IMR-90 (cell line): ENCODE data around the gene PUS3. TPM values are rescaled to one million over a fixed set of nuclear protein-coding genes. Genes with fewer than 3 reads are reported as not detected.

Experiments used
- ATAC-seq: fragments of 200-7000 bp; cut with Tn5 transposase; 2 replicates; pipeline ENCODE4 v1.9.1; 2020; ENCODE audit warnings: low read depth, mild to moderate bottlenecking, moderate library complexity
- Bru-seq: library from RNA; stranded (reverse); fragments of 400-500 nt; gene quantifications from one replicate; lab custom pipeline; 2021; lab: Mats Ljungman, UMichigan
- BruChase-seq, 2 experiments: library from RNA; stranded (reverse); fragments of 400-500 nt; gene quantifications; one replicate each; lab custom pipeline; 2021; lab: Mats Ljungman, UMichigan
- BruUV-seq: library from RNA; stranded (reverse); fragments of 400-500 nt; replicated peaks from 2 replicates; lab custom pipeline; 2021; lab: Mats Ljungman, UMichigan
- CTCF ChIA-PET: fragments of 300-600 bp; formaldehyde crosslinking; extraction: SDS; loops from one replicate; lab custom pipeline; 2021; ENCODE audit warnings: antibody characterized with exemption; lab: Yijun Ruan, JAX
- POLR2A ChIA-PET: fragments of 300-600 bp; sonication (Branson Sonifier 250); formaldehyde crosslinking; loops from one replicate; lab custom pipeline; 2022; ENCODE audit warnings: antibody characterized with exemption; ENCODE audit not compliant: unreplicated experiment; lab: Charles Lee
- DNase-seq: peaks from one replicate; pipeline ENCODE4 v3.0.0; 2013
- H2AFZ ChIP-seq: replicated peaks from 2 replicates; pipeline ENCODE3; 2013; ENCODE audit warnings: low read length, mild to moderate bottlenecking; ENCODE audit not compliant: poor library complexity
- H2AK5ac ChIP-seq: 2 replicates; pipeline ENCODE4 v1.6.1; 2013; ENCODE audit warnings: low read depth, low read length, inconsistent platforms
- H2AK9ac ChIP-seq: replicated peaks from 2 replicates; pipeline ENCODE3; 2013; ENCODE audit warnings: mild to moderate bottlenecking, low read depth, low read length, moderate library complexity; ENCODE audit not compliant: poor library complexity
- H2BK120ac ChIP-seq: 2 replicates; pipeline ENCODE4 v1.6.1; 2013; ENCODE audit warnings: low read depth, low read length, inconsistent platforms
- H2BK15ac ChIP-seq: 3 replicates; pipeline ENCODE4 v1.6.1; 2013; ENCODE audit warnings: low read depth, low read length, inconsistent platforms
- H2BK20ac ChIP-seq: 2 replicates; pipeline ENCODE4 v1.6.1; 2013; ENCODE audit warnings: low read depth, mild to moderate bottlenecking, inconsistent platforms, low read length, moderate library complexity
- H2BK5ac ChIP-seq: 2 replicates; pipeline ENCODE4 v1.6.1; 2013; ENCODE audit warnings: mild to moderate bottlenecking, low read depth, low read length, inconsistent platforms; ENCODE audit not compliant: poor library complexity, severe bottlenecking
- H3K14ac ChIP-seq: replicated peaks from 2 replicates; pipeline ENCODE4 v1.6.1; 2013; ENCODE audit warnings: low read depth, low read length, inconsistent platforms
- H3K18ac ChIP-seq: 2 replicates; pipeline ENCODE4 v1.6.1; 2013; ENCODE audit warnings: low read depth, low read length, control low read depth
- H3K23ac ChIP-seq: 2 replicates; pipeline ENCODE4 v1.6.1; 2013; ENCODE audit warnings: low read depth, low read length, inconsistent platforms
- H3K27ac ChIP-seq: 2 replicates; pipeline ENCODE4 v1.5.1; 2013; ENCODE audit warnings: mild to moderate bottlenecking, control low read depth, low read length; ENCODE audit not compliant: insufficient read depth
- H3K27me3 ChIP-seq: 2 replicates; pipeline ENCODE4 v1.6.1; 2013; ENCODE audit warnings: low read length; ENCODE audit not compliant: control insufficient read depth, insufficient read depth
- H3K36me3 ChIP-seq: 2 replicates; pipeline ENCODE4 v1.6.1; 2013; ENCODE audit warnings: low read length, mixed read lengths; ENCODE audit not compliant: control insufficient read depth, insufficient read depth
- H3K4ac ChIP-seq: 2 replicates; pipeline ENCODE4 v1.6.1; 2013; ENCODE audit warnings: low read depth, low read length, inconsistent platforms
- H3K4me1 ChIP-seq: 2 replicates; pipeline ENCODE4 v1.6.1; 2013; ENCODE audit warnings: low read length, mixed read lengths; ENCODE audit not compliant: control insufficient read depth, insufficient read depth
- H3K4me2 ChIP-seq: 2 replicates; pipeline ENCODE4 v1.6.1; 2013; ENCODE audit warnings: low read depth, mild to moderate bottlenecking, control low read depth, low read length, moderate library complexity
- H3K4me3 ChIP-seq: 2 replicates; pipeline ENCODE4 v1.5.1; 2013; ENCODE audit warnings: low read depth, mild to moderate bottlenecking, control low read depth, low read length, moderate library complexity; ENCODE audit not compliant: insufficient read depth
- H3K56ac ChIP-seq: 2 replicates; pipeline ENCODE4 v1.6.1; 2013; ENCODE audit warnings: low read length, inconsistent platforms; ENCODE audit not compliant: insufficient read depth; ENCODE audit errors: extremely low read depth
- H3K79me1 ChIP-seq, 2 experiments: 2 replicates each; pipeline ENCODE4 v1.6.1; 2013; ENCODE audit warnings: low read length in 2 of 2, inconsistent platforms in 1 of 2, low read depth in 1 of 2
- H3K9ac ChIP-seq: 2 replicates; pipeline ENCODE4 v1.6.1; 2013; ENCODE audit warnings: low read depth, low read length, control low read depth
- H3K9me1 ChIP-seq: 2 replicates; pipeline ENCODE4 v1.6.1; 2013; ENCODE audit warnings: low read length, inconsistent platforms; ENCODE audit not compliant: insufficient read depth
- H3K9me3 ChIP-seq: 2 replicates; pipeline ENCODE4 v1.6.1; 2013; ENCODE audit warnings: low read length; ENCODE audit not compliant: control insufficient read depth, insufficient read depth
- H4K20me1 ChIP-seq: 2 replicates; pipeline ENCODE4 v1.6.1; 2013; ENCODE audit warnings: low read length, inconsistent platforms; ENCODE audit not compliant: insufficient read depth
- H4K5ac ChIP-seq: 2 replicates; pipeline ENCODE4 v1.6.1; 2013; ENCODE audit warnings: mild to moderate bottlenecking, low read depth, low read length, control low read depth
- H4K8ac ChIP-seq, 2 experiments: 2 replicates each; pipeline ENCODE4 v1.6.1; 2013; ENCODE audit warnings: low read depth in 2 of 2, low read length in 2 of 2, control low read depth in 1 of 2, inconsistent platforms in 1 of 2
- H4K91ac ChIP-seq: 2 replicates; pipeline ENCODE4 v1.6.1; 2013; ENCODE audit warnings: low read depth, low read length, inconsistent platforms; ENCODE audit not compliant: insufficient read depth
- CEBPB ChIP-seq: IDR thresholded peaks from 2 replicates; pipeline ENCODE4 v1.6.1; 2012; ENCODE audit warnings: low read depth, low read length, improper control_type of control experiment
- MXI1 ChIP-seq: IDR thresholded peaks from 2 replicates; pipeline ENCODE4 v1.6.1; 2012; ENCODE audit warnings: low read depth, mild to moderate bottlenecking, low read length, moderate library complexity, borderline replicate concordance
- WGBS, 2 experiments: methylation state at CpG; one replicate each; pipeline versions ENCODE4 v1.1.5 to v1.1.7; 2013; ENCODE audit warnings: missing lambda C conversion rate in 2 of 2; ENCODE audit not compliant: insufficient read length in 1 of 2; ENCODE audit errors: extremely low coverage in 2 of 2; 5-methylcytosine and 5-hydroxymethylcytosine counted together
- dilution Hi-C: fragments of 300-500 bp; cut with HindIII; formaldehyde crosslinking; loops from one replicate; pipeline ENCODE4 v1.14.3; 2018; ENCODE audit warnings: low sequenced_read_pairs; ENCODE audit not compliant: unreplicated experiment
- in situ Hi-C: fragments of 300-500 bp; cut with MboI; formaldehyde crosslinking; loops from 3 replicates; pipeline ENCODE4 v1.14.3; 2019; ENCODE audit warnings: low sequenced_read_pairs, inconsistent platforms, mixed read lengths
- intact Hi-C: fragments of 100-400 bp; cut with micrococcal nuclease; formaldehyde crosslinking; loops from 2 replicates; pipeline ENCODE4 v1.10.0; 2022
- long read RNA-seq: library from polyadenylated mRNA; unstranded; transcript quantifications from one replicate; pipeline ENCODE4 v2.0.0, GENCODE V29; 2021; ENCODE audit not compliant: unreplicated experiment
- polyA plus RNA-seq, 3 experiments: library from polyadenylated mRNA; depleted of rRNA; stranded (reverse); fragments of >200 nt; gene quantifications; 2 replicates each; pipeline ENCODE4 v1.2.3, GENCODE V29; 2012; ENCODE audit warnings: low replicate concordance in 1 of 3
- total RNA-seq: library from RNA; depleted of rRNA; stranded (reverse); fragments of >200 nt; gene quantifications from 2 replicates; pipeline ENCODE4 v1.2.3, GENCODE V29; 2012; rRNA removed

Gene PUS3, protein sequence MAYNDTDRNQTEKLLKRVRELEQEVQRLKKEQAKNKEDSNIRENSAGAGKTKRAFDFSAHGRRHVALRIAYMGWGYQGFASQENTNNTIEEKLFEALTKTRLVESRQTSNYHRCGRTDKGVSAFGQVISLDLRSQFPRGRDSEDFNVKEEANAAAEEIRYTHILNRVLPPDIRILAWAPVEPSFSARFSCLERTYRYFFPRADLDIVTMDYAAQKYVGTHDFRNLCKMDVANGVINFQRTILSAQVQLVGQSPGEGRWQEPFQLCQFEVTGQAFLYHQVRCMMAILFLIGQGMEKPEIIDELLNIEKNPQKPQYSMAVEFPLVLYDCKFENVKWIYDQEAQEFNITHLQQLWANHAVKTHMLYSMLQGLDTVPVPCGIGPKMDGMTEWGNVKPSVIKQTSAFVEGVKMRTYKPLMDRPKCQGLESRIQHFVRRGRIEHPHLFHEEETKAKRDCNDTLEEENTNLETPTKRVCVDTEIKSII
- total RNA-seq (11.7 and 16.4 TPM in 2 replicates), polyA plus RNA-seq (2012; rRNA removed) (5.6 and 6.1 TPM in 2 replicates), Bru-seq, nascent RNA (percentile 52 among the genes with signal in this experiment), BruChase-seq, experiment 1, labeled RNA remaining after a 6-hour chase (percentile 50 among the genes with signal in this experiment), BruChase-seq, experiment 2, labeled RNA remaining after a 2-hour chase (percentile 53 among the genes with signal in this experiment)
- 1.3 and 3.0 TPM in 2 replicates for polyA plus RNA-seq (2012; cell fraction: cytosol; rRNA removed)
- polyA plus RNA-seq (2012; cell fraction: nucleus; rRNA removed; ENCODE audit: low replicate concordance), result 0.40 and 2.6 TPM in 2 replicates
- long read RNA-seq, transcript PUS3-201 (4 exons, 1,843 nt), result major isoform, 5 of 8 reads
- long read RNA-seq, partial matches to known transcripts, result 1 of 8 reads
- long read RNA-seq, other reads (novel, unspliced or antisense), result 0 of 8 reads

DNA sequence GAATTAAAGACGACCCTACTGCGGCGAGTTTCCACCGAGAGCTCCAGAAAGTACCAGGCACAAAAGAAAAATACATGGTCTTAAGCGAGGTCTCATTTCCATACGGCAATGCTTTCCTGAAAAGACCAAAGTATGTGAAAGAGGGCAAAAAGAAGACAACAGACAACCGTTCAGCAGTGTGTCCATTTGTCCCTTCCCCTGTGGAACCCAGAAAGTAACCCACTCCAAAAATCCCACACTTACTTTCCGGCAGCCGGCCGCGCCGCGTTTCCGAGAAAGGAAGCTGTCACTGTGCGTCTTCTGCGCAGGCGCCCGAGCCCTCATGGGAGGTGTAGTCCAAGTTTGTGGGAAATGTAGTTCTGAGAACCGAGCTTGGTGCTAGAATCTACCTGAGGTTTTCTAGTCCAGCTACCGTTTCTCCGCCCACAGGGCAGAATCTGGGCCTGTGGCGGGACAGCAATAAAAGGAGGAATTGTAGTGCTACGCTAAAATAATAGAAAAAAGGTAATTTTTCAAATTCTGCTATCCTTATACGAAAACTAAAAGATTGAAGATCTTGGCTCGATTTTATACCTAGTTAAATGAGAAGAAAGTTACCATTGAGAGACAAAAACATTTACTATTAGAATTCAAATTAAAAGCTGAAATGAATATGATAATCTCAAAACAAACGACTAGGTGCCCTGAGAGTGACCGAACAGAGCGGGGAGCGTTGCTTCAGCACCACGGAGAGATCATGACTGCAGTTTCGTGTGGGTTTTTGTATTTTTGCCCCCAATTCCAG is at the start of gene PUS3:
Gene PUS3 (minus strand): TSS at position 280 of the 784 bp plus-strand sequence. CDS start 6,922 bp downstream, outside the sequence.
- H3K79me1 ChIP-seq, result peaks cover 12 to 26% of the 10 kb centered on the region in 2 experiments; a peak in 3 of 4 replicates
- peak; percentile 98 for ATAC-seq
- H3K9ac ChIP-seq, result peak within 1 kb of the TSS; percentile 95
- H2BK20ac ChIP-seq, result no peak within 1 kb of the TSS
- CTCF ChIA-PET, result no interaction called here
- H3K4me2 ChIP-seq, result peak within 1 kb of the TSS; percentile 87
- 0 out of 2 replicates have a peak within 1 kb of the TSS, but pooled peaks have one; percentile 29 for H2AK5ac ChIP-seq
- H3K27me3 ChIP-seq, result peaks cover 18% of the 10 kb centered on the region
- H3K27ac ChIP-seq, result peak within 1 kb of the TSS; percentile 42
- H2AK9ac ChIP-seq, result no peak within 1 kb of the TSS
- H3K36me3 ChIP-seq, result peaks cover 7% of the 10 kb centered on the region
- H3K14ac ChIP-seq, result peak within 1 kb of the TSS; percentile 70
- no peak within 1 kb of the TSS; the same call in 2 of the 3 replicates for H2BK15ac ChIP-seq
- H3K18ac ChIP-seq, result peak within 1 kb of the TSS; percentile 70; the same call in 1 of the 2 replicates
- peaks cover 3% of the 10 kb centered on the region; the same call in 1 of the 2 replicates for H3K9me3 ChIP-seq
- dilution Hi-C loops (loop anchor here (25.0 kb wide), 1 partner anchor 309 kb away; the partner anchor contains the start of genes FAM118B and RPUSD4), intact Hi-C loops (no loop called here), in situ Hi-C loops (no loop called here)
- no peaks in the 10 kb centered on the region for H4K20me1 ChIP-seq
- peak within 1 kb of the TSS; percentile 56; the same call in 1 of the 2 replicates for H4K91ac ChIP-seq
- H3K56ac ChIP-seq, result peak within 1 kb of the TSS; percentile 92
- 0 out of 2 replicates have a peak, but pooled peaks cover 2% of the 10 kb centered on the region for H3K4me1 ChIP-seq
- H3K4ac ChIP-seq, result peak within 1 kb of the TSS; percentile 39; the same call in 1 of the 2 replicates
- peak within 1 kb of the TSS; percentile 80 for H2AFZ ChIP-seq
- peak; percentile 78 for DNase-seq
- peak within 1 kb of the TSS; percentile 96 for H3K4me3 ChIP-seq
- peak within 1 kb of the TSS; percentile 64 for H2BK5ac ChIP-seq
- peak within 1 kb of the TSS; percentile 96; the same call in 1 of the 2 replicates for H4K5ac ChIP-seq
- peak within 1 kb of the TSS; percentile 68 for H3K23ac ChIP-seq
- no TSS peak for BruUV-seq
- POLR2A ChIA-PET, result interaction anchor here (0.9 kb wide), 1 partner anchor 278 kb away, joined by 4 read pairs; the partner anchor contains the start of gene CHEK1
- WGBS, 2 experiments, result 0% methylated on average over 3 of the region's 31 CpGs; no CpG with 5 or more reads in 1 of the 2 experiments
- TF ChIP-seq MXI1, result peak; percentile 92
- no peak for TF ChIP-seq CEBPB
- peak within 1 kb of the TSS; percentile 73 to 96 for H4K8ac ChIP-seq
- no peak within 1 kb of the TSS for H2BK120ac ChIP-seq
- no peaks in the 10 kb centered on the region; the same call in 1 of the 2 replicates for H3K9me1 ChIP-seq
